Neural cell (in vitro differentiated cells): ENCODE measurements around the gene RPAP2.

Experiments used
- CTCF ChIP-seq: fragments of 450-650 bp; IDR thresholded peaks from 2 replicates; pipeline ENCODE4 v1.5.1; 2014; ENCODE audit warnings: antibody characterized with exemption, mild to moderate bottlenecking, moderate library complexity; ENCODE audit not compliant: poor library complexity, severe bottlenecking
- EZH2 ChIP-seq: fragments of 200-600, 300-800 bp; shearing (Covaris generic), sonication (generic); IDR thresholded peaks from 2 replicates; pipeline ENCODE4 v1.6.1; 2014; ENCODE audit warnings: antibody characterized with exemption, low read length, borderline replicate concordance, mild to moderate bottlenecking; ENCODE audit not compliant: insufficient read depth, poor library complexity, severe bottlenecking
- POLR2AphosphoS5 ChIP-seq: IDR thresholded peaks from 2 replicates; pipeline ENCODE4 v1.6.1; 2012
- RAD21 ChIP-seq: fragments of 450-650 bp; conservative IDR thresholded peaks from 2 replicates; pipeline ENCODE4 v1.6.1; 2014; ENCODE audit warnings: antibody characterized with exemption, mild to moderate bottlenecking, moderate library complexity
- REST ChIP-seq: IDR thresholded peaks from 2 replicates; pipeline ENCODE4 v1.6.1; 2012; ENCODE audit warnings: borderline replicate concordance
- TAF1 ChIP-seq: IDR thresholded peaks from 2 replicates; pipeline ENCODE4 v1.6.1; 2012; ENCODE audit warnings: low read depth

GRCh38 chr1:92277105-92277723 lies 21.6 kb upstream of the RPAP2 start:
- TF ChIP-seq CTCF (no peak), EZH2 (no peak), RAD21 (no peak), TAF1 (no peak), POLR2AphosphoS5 (no peak), REST (no peak)
